Measurements from ENCODE around the gene RELN. TPM values are rescaled to one million over a fixed set of nuclear protein-coding genes. Genes with fewer than 3 reads are reported as not detected.

Gene RELN
- total RNA-seq, 1 donor from 2014 or later: not detected

GRCh38 chr7:103924184-103924583, 65.3 kb downstream of the RELN start:
- TF ChIP-seq CTCF (IDR thresholded peaks at IDR 0.05): no peak

DNA sequence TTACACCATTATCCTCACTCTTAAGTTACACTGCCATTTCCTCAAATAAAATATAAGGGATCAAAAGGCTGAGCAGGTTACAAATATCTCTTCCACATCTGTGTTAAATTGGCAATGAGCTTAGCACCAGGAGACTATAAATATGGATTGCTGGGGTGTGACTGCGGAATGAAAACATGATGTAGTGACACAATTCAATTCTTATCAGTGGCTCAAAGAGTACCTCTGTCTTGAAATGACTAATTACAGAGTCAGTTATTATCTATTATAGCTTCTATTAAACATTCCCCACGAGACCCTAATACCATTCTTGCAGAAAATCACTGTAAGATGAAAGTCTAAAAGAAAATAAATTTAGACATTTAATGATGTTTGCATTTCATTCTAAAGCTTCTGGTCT, 67.1 kb downstream of the RELN start:
- no peak for TF ChIP-seq CTCF (IDR thresholded peaks at IDR 0.05)
- DNase-seq (ENCODE audit: low spot score): no peak
- H3K9me3 Mint-ChIP-seq (ENCODE audit: low read depth): no peaks in the 10 kb centered on the region
- H3K36me3 Mint-ChIP-seq (ENCODE audit: low read depth): no peaks in the 10 kb centered on the region
- no peak overlapping the region for H3K4me3 Mint-ChIP-seq (ENCODE audit: unreplicated experiment)
- peaks cover 24% of the 10 kb centered on the region for H3K27me3 Mint-ChIP-seq (ENCODE audit: low read depth)
- H3K4me1 Mint-ChIP-seq (ENCODE audit: low read depth): no peaks in the 10 kb centered on the region
- H3K27ac Mint-ChIP-seq (ENCODE audit: unreplicated experiment): no peak overlapping the region

More at GRCh38 chr7:103924184-103924583, 65.3 kb downstream of the RELN start:
- Mint-ChIP-seq H3K27ac (ENCODE audit: unreplicated experiment) (no peak overlapping the region), H3K9me3 (ENCODE audit: low read depth) (no peaks in the 10 kb centered on the region), H3K27me3 (ENCODE audit: low read depth) (peaks cover 21% of the 10 kb centered on the region), H3K4me1 (ENCODE audit: low read depth) (no peaks in the 10 kb centered on the region), H3K36me3 (ENCODE audit: low read depth) (no peaks in the 10 kb centered on the region), H3K4me3 (ENCODE audit: unreplicated experiment) (no peak overlapping the region)
- DNase-seq (ENCODE audit: low spot score): no peak

GRCh38 chr7:103921692-103922091, 67.8 kb downstream of the RELN start:
- H3K27me3 Mint-ChIP-seq (ENCODE audit: low read depth): peaks cover 26% of the 10 kb centered on the region
- no peak for DNase-seq (ENCODE audit: low spot score)
- H3K4me3 Mint-ChIP-seq (ENCODE audit: unreplicated experiment): no peak overlapping the region
- H3K9me3 Mint-ChIP-seq (ENCODE audit: low read depth): no peaks in the 10 kb centered on the region
- no peak for TF ChIP-seq CTCF (IDR thresholded peaks at IDR 0.05)
- H3K36me3 Mint-ChIP-seq (ENCODE audit: low read depth): no peaks in the 10 kb centered on the region
- H3K27ac Mint-ChIP-seq (ENCODE audit: unreplicated experiment): no peak overlapping the region
- H3K4me1 Mint-ChIP-seq (ENCODE audit: low read depth): no peaks in the 10 kb centered on the region

DNA sequence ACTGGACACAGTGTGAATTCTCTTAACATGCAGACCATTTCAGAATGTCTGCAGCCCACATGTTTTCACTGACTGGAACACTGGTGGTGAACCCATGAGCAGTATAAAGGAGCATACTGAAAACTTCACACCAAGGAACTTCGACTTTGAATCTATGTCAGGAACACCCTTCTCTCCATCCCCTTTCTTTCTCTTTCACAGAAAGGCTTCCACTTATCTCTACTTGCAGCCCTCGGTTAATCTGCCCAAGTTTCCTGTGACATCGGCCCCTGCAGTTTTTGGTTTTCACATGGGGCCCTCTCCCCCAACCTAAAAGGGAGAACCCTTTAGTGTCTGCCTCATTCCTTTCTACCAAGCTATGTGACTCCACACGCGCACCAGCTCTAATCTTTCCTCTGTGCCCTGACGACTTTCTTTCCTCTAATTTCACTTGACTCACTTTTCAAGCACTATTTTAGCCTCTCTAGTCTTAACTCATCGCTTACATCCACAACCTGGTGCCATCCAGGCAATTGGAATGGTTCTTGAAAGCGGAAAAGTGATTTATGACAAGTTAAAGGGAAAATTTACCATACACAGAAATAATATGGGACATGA, 70.1 kb downstream of the RELN start:
- H3K9me3 Mint-ChIP-seq (ENCODE audit: low read depth): no peaks in the 10 kb centered on the region
- no peak for TF ChIP-seq CTCF (IDR thresholded peaks at IDR 0.05)
- H3K27me3 Mint-ChIP-seq (ENCODE audit: low read depth): peaks cover 31% of the 10 kb centered on the region
- H3K4me1 Mint-ChIP-seq (ENCODE audit: low read depth): no peaks in the 10 kb centered on the region
- DNase-seq (ENCODE audit: low spot score): no peak
- H3K4me3 Mint-ChIP-seq (ENCODE audit: unreplicated experiment): no peak overlapping the region
- H3K27ac Mint-ChIP-seq (ENCODE audit: unreplicated experiment): no peak overlapping the region
- H3K36me3 Mint-ChIP-seq (ENCODE audit: low read depth): no peaks in the 10 kb centered on the region

GRCh38 chr7:103918631-103919271, 70.7 kb downstream of the RELN start:
- H3K27me3 Mint-ChIP-seq (ENCODE audit: low read depth): peaks cover 31% of the 10 kb centered on the region
- no peaks in the 10 kb centered on the region for H3K9me3 Mint-ChIP-seq (ENCODE audit: low read depth)
- H3K36me3 Mint-ChIP-seq (ENCODE audit: low read depth): no peaks in the 10 kb centered on the region
- H3K27ac Mint-ChIP-seq (ENCODE audit: unreplicated experiment): no peak overlapping the region
- no peaks in the 10 kb centered on the region for H3K4me1 Mint-ChIP-seq (ENCODE audit: low read depth)
- H3K4me3 Mint-ChIP-seq (ENCODE audit: unreplicated experiment): no peak overlapping the region
- TF ChIP-seq CTCF (IDR thresholded peaks at IDR 0.05): no peak
- no peak for DNase-seq (ENCODE audit: low spot score)

Data from chondrocyte (in vitro differentiated cells).